SK-N-SH treated with all-trans-retinoic acid at 6 μM for 48 hours (cell line): ENCODE results near the gene VPS54.

ENCODE experiments used
- ARNTL ChIP-seq: fragments of 450-650 bp; formaldehyde crosslinking; IDR thresholded peaks from 2 replicates; pipeline ENCODE4 v1.5.0; 2020; ENCODE audit warnings: low read depth, mild to moderate bottlenecking, moderate library complexity, borderline replicate concordance
- BACH2 ChIP-seq: fragments of 250-450 bp; sonication (Bioruptor Pico); IDR thresholded peaks from 2 replicates; pipeline ENCODE4 v1.9.0; 2021; ENCODE audit warnings: mild to moderate bottlenecking, borderline replicate concordance
- GLIS3 ChIP-seq: fragments of 250-450 bp; sonication (Bioruptor Pico); IDR thresholded peaks from 2 replicates; pipeline ENCODE4 v1.5.0; 2020; ENCODE audit warnings: mild to moderate bottlenecking, moderate library complexity
- ISL1 ChIP-seq: fragments of 250-450 bp; sonication (Bioruptor Pico); IDR thresholded peaks from 2 replicates; pipeline ENCODE4 v2.1.2; 2022; ENCODE audit warnings: mild to moderate bottlenecking, moderate library complexity
- OSR1 ChIP-seq: fragments of 250-450 bp; sonication (Bioruptor Pico); IDR thresholded peaks from 2 replicates; pipeline ENCODE4 v1.8.0; 2022; ENCODE audit warnings: moderate library complexity, mild to moderate bottlenecking, inconsistent platforms
- PPARA ChIP-seq: fragments of 250-450 bp; sonication (Bioruptor Pico); IDR thresholded peaks from 2 replicates; pipeline ENCODE4 v1.5.0; 2020; ENCODE audit warnings: mild to moderate bottlenecking, borderline replicate concordance
- TOX ChIP-seq: fragments of 250-450 bp; sonication (Bioruptor Pico); IDR thresholded peaks from 2 replicates; pipeline ENCODE4 v1.8.0; 2021; ENCODE audit warnings: mild to moderate bottlenecking, moderate library complexity, borderline replicate concordance
- ZNF70 ChIP-seq: fragments of 450-650 bp; formaldehyde crosslinking; IDR thresholded peaks from 2 replicates; pipeline ENCODE4 v1.5.0; 2020; ENCODE audit warnings: mild to moderate bottlenecking, moderate library complexity
- ZNF8 ChIP-seq: fragments of 450-650 bp; formaldehyde crosslinking; IDR thresholded peaks from 2 replicates; pipeline ENCODE4 v1.5.0; 2020; ENCODE audit warnings: mild to moderate bottlenecking, moderate library complexity
- TF ChIP-seq, protein P1 (sequence below): fragments of 250-450 bp; sonication (Bioruptor Pico); IDR thresholded peaks from 2 replicates; pipeline ENCODE4 v1.5.1; 2020; ENCODE audit warnings: low read depth, mild to moderate bottlenecking, moderate library complexity
- TF ChIP-seq, protein P2 (sequence below): fragments of 250-450 bp; sonication (Bioruptor Pico); IDR thresholded peaks from 2 replicates; pipeline ENCODE4 v1.8.0; 2020; ENCODE audit warnings: mild to moderate bottlenecking, moderate library complexity, borderline replicate concordance
- TF ChIP-seq, protein P3 (sequence below): fragments of 250-450 bp; sonication (Bioruptor Pico); IDR thresholded peaks from 2 replicates; pipeline ENCODE4 v1.5.1; 2021; ENCODE audit warnings: mild to moderate bottlenecking, moderate library complexity

DNA sequence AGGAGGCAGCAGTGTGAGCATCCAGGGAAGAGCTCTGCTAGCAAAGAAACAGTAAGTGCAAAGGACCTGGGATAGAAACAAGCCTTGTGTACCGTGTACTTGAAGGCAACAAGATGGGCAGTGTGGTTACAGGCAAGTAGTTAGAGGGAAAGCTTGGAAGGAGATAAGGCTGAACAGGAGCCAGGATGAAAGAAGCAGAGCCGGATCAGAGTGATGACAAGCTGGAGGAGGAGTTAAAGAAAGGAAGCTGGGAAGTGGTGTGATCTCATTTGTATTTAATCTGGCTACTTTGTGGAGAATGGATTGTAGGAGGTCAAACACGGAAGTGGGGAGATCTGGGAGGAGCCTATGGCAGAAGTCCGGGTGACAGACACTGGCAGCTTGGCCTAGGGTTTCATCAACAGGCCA lies 44.7 kb upstream of the VPS54 start:
- TF ChIP-seq ISL1 (CRISPR knock-in tag) (no peak), BACH2 (no peak), TOX (CRISPR knock-in tag) (no peak), ZNF70 (no peak), OSR1 (CRISPR knock-in tag) (no peak), GLIS3 (CRISPR knock-in tag) (no peak), ZNF8 (CRISPR knock-in tag) (no peak), PPARA (CRISPR knock-in tag) (no peak), ARNTL (CRISPR knock-in tag) (no peak)
- TF ChIP-seq, protein P1, sequence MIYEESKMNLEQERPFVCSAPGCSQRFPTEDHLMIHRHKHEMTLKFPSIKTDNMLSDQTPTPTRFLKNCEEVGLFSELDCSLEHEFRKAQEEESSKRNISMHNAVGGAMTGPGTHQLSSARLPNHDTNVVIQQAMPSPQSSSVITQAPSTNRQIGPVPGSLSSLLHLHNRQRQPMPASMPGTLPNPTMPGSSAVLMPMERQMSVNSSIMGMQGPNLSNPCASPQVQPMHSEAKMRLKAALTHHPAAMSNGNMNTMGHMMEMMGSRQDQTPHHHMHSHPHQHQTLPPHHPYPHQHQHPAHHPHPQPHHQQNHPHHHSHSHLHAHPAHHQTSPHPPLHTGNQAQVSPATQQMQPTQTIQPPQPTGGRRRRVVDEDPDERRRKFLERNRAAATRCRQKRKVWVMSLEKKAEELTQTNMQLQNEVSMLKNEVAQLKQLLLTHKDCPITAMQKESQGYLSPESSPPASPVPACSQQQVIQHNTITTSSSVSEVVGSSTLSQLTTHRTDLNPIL (CRISPR knock-in tag): no peak
- TF ChIP-seq, protein P2, sequence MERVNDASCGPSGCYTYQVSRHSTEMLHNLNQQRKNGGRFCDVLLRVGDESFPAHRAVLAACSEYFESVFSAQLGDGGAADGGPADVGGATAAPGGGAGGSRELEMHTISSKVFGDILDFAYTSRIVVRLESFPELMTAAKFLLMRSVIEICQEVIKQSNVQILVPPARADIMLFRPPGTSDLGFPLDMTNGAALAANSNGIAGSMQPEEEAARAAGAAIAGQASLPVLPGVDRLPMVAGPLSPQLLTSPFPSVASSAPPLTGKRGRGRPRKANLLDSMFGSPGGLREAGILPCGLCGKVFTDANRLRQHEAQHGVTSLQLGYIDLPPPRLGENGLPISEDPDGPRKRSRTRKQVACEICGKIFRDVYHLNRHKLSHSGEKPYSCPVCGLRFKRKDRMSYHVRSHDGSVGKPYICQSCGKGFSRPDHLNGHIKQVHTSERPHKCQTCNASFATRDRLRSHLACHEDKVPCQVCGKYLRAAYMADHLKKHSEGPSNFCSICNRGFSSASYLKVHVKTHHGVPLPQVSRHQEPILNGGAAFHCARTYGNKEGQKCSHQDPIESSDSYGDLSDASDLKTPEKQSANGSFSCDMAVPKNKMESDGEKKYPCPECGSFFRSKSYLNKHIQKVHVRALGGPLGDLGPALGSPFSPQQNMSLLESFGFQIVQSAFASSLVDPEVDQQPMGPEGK (CRISPR knock-in tag): no peak
- TF ChIP-seq, protein P3, sequence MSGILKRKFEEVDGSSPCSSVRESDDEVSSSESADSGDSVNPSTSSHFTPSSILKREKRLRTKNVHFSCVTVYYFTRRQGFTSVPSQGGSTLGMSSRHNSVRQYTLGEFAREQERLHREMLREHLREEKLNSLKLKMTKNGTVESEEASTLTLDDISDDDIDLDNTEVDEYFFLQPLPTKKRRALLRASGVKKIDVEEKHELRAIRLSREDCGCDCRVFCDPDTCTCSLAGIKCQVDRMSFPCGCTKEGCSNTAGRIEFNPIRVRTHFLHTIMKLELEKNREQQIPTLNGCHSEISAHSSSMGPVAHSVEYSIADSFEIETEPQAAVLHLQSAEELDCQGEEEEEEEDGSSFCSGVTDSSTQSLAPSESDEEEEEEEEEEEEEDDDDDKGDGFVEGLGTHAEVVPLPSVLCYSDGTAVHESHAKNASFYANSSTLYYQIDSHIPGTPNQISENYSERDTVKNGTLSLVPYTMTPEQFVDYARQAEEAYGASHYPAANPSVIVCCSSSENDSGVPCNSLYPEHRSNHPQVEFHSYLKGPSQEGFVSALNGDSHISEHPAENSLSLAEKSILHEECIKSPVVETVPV (CRISPR knock-in tag): no peak
